ENCODE results near the gene PLA2G6. TPM values are rescaled to one million over a fixed set of nuclear protein-coding genes. Genes with fewer than 3 reads are reported as not detected.

PLA2G6 gene
- total and polyA plus RNA-seq, 2 of the 13 experiments (the other 11 are each of a cell fraction or from before 2014, with no cell fraction given): 4.8 to 11.5 TPM

- TF ChIP-seq NR1H2 (CRISPR knock-in tag; IDR thresholded peaks at IDR 0.05; ENCODE audit: borderline replicate concordance, low read depth): no peak
- no peak for TF ChIP-seq ZNF367 (CRISPR knock-in tag; IDR thresholded peaks at IDR 0.05; ENCODE audit: borderline replicate concordance)
- no peak for TF ChIP-seq CREBL2 (CRISPR knock-in tag; IDR thresholded peaks at IDR 0.05; ENCODE audit: borderline replicate concordance)
- TF ChIP-seq ZNF577 (CRISPR knock-in tag; IDR thresholded peaks at IDR 0.05; ENCODE audit: borderline replicate concordance, low read depth): no peak
- no peak for TF ChIP-seq RBFOX2 (IDR thresholded peaks at IDR 0.05; ENCODE audit: low read depth, low read length)
- peak; percentile 64; the same call in 1 of the 2 replicates for TF ChIP-seq ZFP36L1 (CRISPR knock-in tag; IDR thresholded peaks at IDR 0.05)
- no peak for TF ChIP-seq ZSCAN12 (CRISPR knock-in tag; IDR thresholded peaks at IDR 0.05)
- peak; percentile 45; the same call in 1 of the 2 replicates for TF ChIP-seq SP5 (CRISPR knock-in tag; IDR thresholded peaks at IDR 0.05; ENCODE audit: borderline replicate concordance, low read depth)
- TF ChIP-seq NFE2L1 (CRISPR knock-in tag; IDR thresholded peaks at IDR 0.05; ENCODE audit: borderline replicate concordance): no peak
- TF ChIP-seq POLR2AphosphoS5 (IDR thresholded peaks at IDR 0.05; ENCODE audit: low read depth, low read length): no peak
- TF ChIP-seq ETV6 (CRISPR knock-in tag; conservative IDR thresholded peaks at IDR 0.05): no peak
- no peak for TF ChIP-seq ATF6 (CRISPR knock-in tag; conservative IDR thresholded peaks at IDR 0.05)
- TF ChIP-seq FOXO1 (CRISPR knock-in tag; IDR thresholded peaks at IDR 0.05): peak; percentile 93
- TF ChIP-seq POGZ (CRISPR knock-in tag; IDR thresholded peaks at IDR 0.05): peak; percentile 61; the same call in 1 of the 2 replicates
- TF ChIP-seq, protein P1, sequence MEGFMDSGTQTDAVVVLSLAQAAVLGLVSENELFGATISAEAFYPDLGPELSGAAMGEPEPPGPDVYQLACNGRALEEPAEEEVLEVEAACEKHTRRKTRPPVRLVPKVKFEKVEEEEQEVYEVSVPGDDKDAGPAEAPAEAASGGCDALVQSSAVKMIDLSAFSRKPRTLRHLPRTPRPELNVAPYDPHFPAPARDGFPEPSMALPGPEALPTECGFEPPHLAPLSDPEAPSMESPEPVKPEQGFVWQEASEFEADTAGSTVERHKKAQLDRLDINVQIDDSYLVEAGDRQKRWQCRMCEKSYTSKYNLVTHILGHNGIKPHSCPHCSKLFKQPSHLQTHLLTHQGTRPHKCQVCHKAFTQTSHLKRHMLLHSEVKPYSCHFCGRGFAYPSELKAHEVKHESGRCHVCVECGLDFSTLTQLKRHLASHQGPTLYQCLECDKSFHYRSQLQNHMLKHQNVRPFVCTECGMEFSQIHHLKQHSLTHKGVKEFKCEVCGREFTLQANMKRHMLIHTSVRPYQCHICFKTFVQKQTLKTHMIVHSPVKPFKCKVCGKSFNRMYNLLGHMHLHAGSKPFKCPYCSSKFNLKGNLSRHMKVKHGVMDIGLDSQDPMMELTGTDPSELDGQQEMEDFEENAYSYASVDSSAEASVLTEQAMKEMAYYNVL (CRISPR knock-in tag; IDR thresholded peaks at IDR 0.05; ENCODE audit: borderline replicate concordance): peak; percentile 80; the same call in 1 of the 2 replicates
- TF ChIP-seq GABPB1 (CRISPR knock-in tag; IDR thresholded peaks at IDR 0.05): no peak; the same call in 1 of the 2 replicates
- TF ChIP-seq EEA1 (CRISPR knock-in tag; IDR thresholded peaks at IDR 0.05; ENCODE audit: borderline replicate concordance): no peak
- 0 out of 2 replicates have a peak, but pooled peaks have one; percentile 20 for TF ChIP-seq ZIK1 (CRISPR knock-in tag; IDR thresholded peaks at IDR 0.05; ENCODE audit: borderline replicate concordance, low read depth)
Observed at GRCh38 chr22:38177926-38178604, 3.6 kb downstream of the PLA2G6 start (continued).
